K562 (cell line): ENCODE data around the gene TAL1. TPM values are rescaled to one million over a fixed set of nuclear protein-coding genes. Genes with fewer than 3 reads are reported as not detected.

Source experiments
- CCNT2 ChIP-seq: IDR thresholded peaks from 2 replicates; pipeline ENCODE4 v1.6.1; 2011; ENCODE audit warnings: borderline replicate concordance, low read depth, mild to moderate bottlenecking, moderate library complexity, mixed read lengths, low read length; ENCODE audit not compliant: insufficient read length; ENCODE audit errors: extremely low read depth
- FIP1L1 ChIP-seq: fragments of 200-400 bp; formaldehyde crosslinking; IDR thresholded peaks from 2 replicates; pipeline ENCODE4 v1.6.1; 2018; ENCODE audit warnings: mild to moderate bottlenecking, low read depth, low read length; ENCODE audit not compliant: poor library complexity, severe bottlenecking
- KAT7 ChIP-seq: sonication (generic); formaldehyde crosslinking; IDR thresholded peaks from 2 replicates; pipeline ENCODE4 v1.8.0; 2022; ENCODE audit warnings: missing genetic modification reagents, mild to moderate bottlenecking, borderline replicate concordance
- KHSRP ChIP-seq: fragments of 450-650 bp; IDR thresholded peaks from 2 replicates; pipeline ENCODE4 v1.6.1; 2017
- MCM7 ChIP-seq, 2 experiments: fragments of 450-650 bp; IDR thresholded peaks; 2 replicates each; pipeline ENCODE4 v1.6.1; 2016 to 2018
- NR0B1 ChIP-seq: fragments of 450-650 bp; IDR thresholded peaks from one replicate; pipeline ENCODE4 v1.6.1; 2018; ENCODE audit warnings: mild to moderate bottlenecking, moderate library complexity; ENCODE audit not compliant: partially characterized antibody
- NR3C1 ChIP-seq: sonication (generic); formaldehyde crosslinking; IDR thresholded peaks from 2 replicates; pipeline ENCODE4 v1.8.1; 2022; ENCODE audit warnings: missing genetic modification reagents
- SMARCA4 ChIP-seq: fragments of 450-650 bp; IDR thresholded peaks from 2 replicates; pipeline ENCODE4 v1.6.1; 2016
- SOX6 ChIP-seq: fragments of 450-650 bp; IDR thresholded peaks from 2 replicates; pipeline ENCODE4 v1.6.1; 2014; ENCODE audit warnings: mild to moderate bottlenecking
- ZC3H4 ChIP-seq: sonication (generic); formaldehyde crosslinking; IDR thresholded peaks from 2 replicates; pipeline ENCODE4 v1.9.0; 2021; ENCODE audit warnings: missing genetic modification reagents, borderline replicate concordance
- ZFP1 ChIP-seq: fragments of 450-650 bp; formaldehyde crosslinking; IDR thresholded peaks from 2 replicates; pipeline ENCODE4 v1.4.0; 2020; ENCODE audit warnings: mild to moderate bottlenecking, mixed read lengths
- ZFX ChIP-seq: sonication (generic); formaldehyde crosslinking; IDR thresholded peaks from 2 replicates; pipeline ENCODE4 v1.8.0; 2022; ENCODE audit warnings: mild to moderate bottlenecking, missing genetic modification reagents, moderate library complexity
- ZNF175 ChIP-seq: fragments of 200-800 bp; sonication (Bioruptor generic); IDR thresholded peaks from 2 replicates; pipeline ENCODE4 v1.6.1; 2016; ENCODE audit warnings: low read depth, mild to moderate bottlenecking, missing genetic modification characterization, missing compliant biosample characterization
- ZNF282 ChIP-seq: sonication (generic); formaldehyde crosslinking; IDR thresholded peaks from 2 replicates; pipeline ENCODE4 v1.8.1; 2023; ENCODE audit warnings: missing genetic modification reagents
- ZNF592 ChIP-seq: fragments of 450-650 bp; IDR thresholded peaks from 2 replicates; pipeline ENCODE4 v1.6.1; 2017; ENCODE audit warnings: antibody characterized with exemption, mild to moderate bottlenecking
- ZNF77 ChIP-seq: fragments of 250-450 bp; sonication (Bioruptor Pico); IDR thresholded peaks from 2 replicates; pipeline ENCODE4 v1.5.0; 2020
- polyA plus RNA-seq, 8 experiments: library from polyadenylated mRNA; depleted of rRNA in 4 of 8; stranded (reverse) in 5 of 8; unstranded in 3 of 8; fragments of >200 nt; fragmentation: Nextera tagmentation in 2 of 8; fragmentation: Illumina TruSeq in 1 of 8; extraction: Ambion mirVana in 2 of 8; extraction: Trizol in 1 of 8; gene quantifications; 2 replicates each; pipeline versions ENCODE4 v1.2.1 to v1.2.3, GENCODE V29; 2011 to 2014; ENCODE audit warnings: inconsistent platforms in 1 of 8, missing spikeins in 1 of 8
- total RNA-seq, 7 experiments: library from RNA; depleted of rRNA in 6 of 7; stranded (reverse); fragments of >200 nt in 6 of 7; fragmentation: Illumina TruSeq in 2 of 7; extraction: Trizol in 2 of 7; gene quantifications; 2 replicates each; pipeline versions ENCODE4 v1.2.1 to v1.2.3, GENCODE V29; 2011 to 2021; ENCODE audit warnings: low replicate concordance in 1 of 7
- TF ChIP-seq, protein P1 (sequence below), 2 experiments: IDR thresholded peaks in 1 of 2; conservative IDR thresholded peaks in 1 of 2; 2 replicates each; pipeline ENCODE4 v1.6.1; 2016; ENCODE audit warnings: low read depth in 2 of 2, mild to moderate bottlenecking in 1 of 2, missing compliant biosample characterization in 1 of 2, missing genetic modification characterization in 1 of 2, moderate library complexity in 1 of 2
- TF ChIP-seq, protein P2 (sequence below): fragments of 450-650 bp; IDR thresholded peaks from 2 replicates; pipeline ENCODE4 v1.6.1; 2016; ENCODE audit warnings: missing biosample characterization, missing genetic modification characterization

Gene TAL1
- total and polyA plus RNA-seq, 9 of the 15 experiments (the other 6 are each of a cell fraction or from before 2014, with no cell fraction given): 18.5 to 106 (median 59.7) TPM

- TF ChIP-seq, protein P1, sequence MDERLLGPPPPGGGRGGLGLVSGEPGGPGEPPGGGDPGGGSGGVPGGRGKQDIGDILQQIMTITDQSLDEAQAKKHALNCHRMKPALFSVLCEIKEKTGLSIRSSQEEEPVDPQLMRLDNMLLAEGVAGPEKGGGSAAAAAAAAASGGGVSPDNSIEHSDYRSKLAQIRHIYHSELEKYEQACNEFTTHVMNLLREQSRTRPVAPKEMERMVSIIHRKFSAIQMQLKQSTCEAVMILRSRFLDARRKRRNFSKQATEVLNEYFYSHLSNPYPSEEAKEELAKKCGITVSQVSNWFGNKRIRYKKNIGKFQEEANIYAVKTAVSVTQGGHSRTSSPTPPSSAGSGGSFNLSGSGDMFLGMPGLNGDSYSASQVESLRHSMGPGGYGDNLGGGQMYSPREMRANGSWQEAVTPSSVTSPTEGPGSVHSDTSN (CRISPR knock-in tag; IDR thresholded peaks at IDR 0.05; ENCODE audit: low read depth): no peak
- TF ChIP-seq, protein P1 (tag; conservative IDR thresholded peaks at IDR 0.05; ENCODE audit: low read depth): no peak
- TF ChIP-seq NR0B1 (no peak), ZC3H4 (CRISPR knock-in tag) (no peak; the same call in 1 of the 2 replicates), ZFX (CRISPR knock-in tag) (0 out of 2 replicates have a peak, but pooled peaks have one; percentile 61), FIP1L1 (no peak), ZFP1 (CRISPR knock-in tag) (no peak), ZNF175 (CRISPR knock-in tag) (no peak), CCNT2 (peak; percentile 40), MCM7 (IDR thresholded peaks at IDR 0.05) (no peak), SOX6 (peak; percentile 15; the same call in 1 of the 2 replicates), ZNF282 (CRISPR knock-in tag) (no peak), KAT7 (CRISPR knock-in tag) (peak; percentile 87; the same call in 1 of the 2 replicates), ZNF592 (0 out of 2 replicates have a peak, but pooled peaks have one; percentile 43), ZNF77 (CRISPR knock-in tag) (no peak), NR3C1 (CRISPR knock-in tag) (no peak), KHSRP (no peak), SMARCA4 (peak; percentile 65)
- TF ChIP-seq, protein P2, sequence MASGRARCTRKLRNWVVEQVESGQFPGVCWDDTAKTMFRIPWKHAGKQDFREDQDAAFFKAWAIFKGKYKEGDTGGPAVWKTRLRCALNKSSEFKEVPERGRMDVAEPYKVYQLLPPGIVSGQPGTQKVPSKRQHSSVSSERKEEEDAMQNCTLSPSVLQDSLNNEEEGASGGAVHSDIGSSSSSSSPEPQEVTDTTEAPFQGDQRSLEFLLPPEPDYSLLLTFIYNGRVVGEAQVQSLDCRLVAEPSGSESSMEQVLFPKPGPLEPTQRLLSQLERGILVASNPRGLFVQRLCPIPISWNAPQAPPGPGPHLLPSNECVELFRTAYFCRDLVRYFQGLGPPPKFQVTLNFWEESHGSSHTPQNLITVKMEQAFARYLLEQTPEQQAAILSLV (tag): no peak
Measured at GRCh38 chr1:47229031-47229885, 2.8 kb downstream of the TAL1 start (continued).
